Fibroblast of skin of left quadriceps (primary cell): Measurements from ENCODE around the gene RPL22L1.
"Not testable (repeated sequence)": the region's sequence is repeated elsewhere in the genome, so short reads cannot be mapped to it uniquely, and the experiment has no call there.

Experiments used
- DNase-seq, 2 experiments: peaks; one replicate each; pipeline ENCODE4 v3.0.0-alpha.2; 2013; ENCODE audit warnings: low read depth in 2 of 2

The RPL22L1 gene

DNA sequence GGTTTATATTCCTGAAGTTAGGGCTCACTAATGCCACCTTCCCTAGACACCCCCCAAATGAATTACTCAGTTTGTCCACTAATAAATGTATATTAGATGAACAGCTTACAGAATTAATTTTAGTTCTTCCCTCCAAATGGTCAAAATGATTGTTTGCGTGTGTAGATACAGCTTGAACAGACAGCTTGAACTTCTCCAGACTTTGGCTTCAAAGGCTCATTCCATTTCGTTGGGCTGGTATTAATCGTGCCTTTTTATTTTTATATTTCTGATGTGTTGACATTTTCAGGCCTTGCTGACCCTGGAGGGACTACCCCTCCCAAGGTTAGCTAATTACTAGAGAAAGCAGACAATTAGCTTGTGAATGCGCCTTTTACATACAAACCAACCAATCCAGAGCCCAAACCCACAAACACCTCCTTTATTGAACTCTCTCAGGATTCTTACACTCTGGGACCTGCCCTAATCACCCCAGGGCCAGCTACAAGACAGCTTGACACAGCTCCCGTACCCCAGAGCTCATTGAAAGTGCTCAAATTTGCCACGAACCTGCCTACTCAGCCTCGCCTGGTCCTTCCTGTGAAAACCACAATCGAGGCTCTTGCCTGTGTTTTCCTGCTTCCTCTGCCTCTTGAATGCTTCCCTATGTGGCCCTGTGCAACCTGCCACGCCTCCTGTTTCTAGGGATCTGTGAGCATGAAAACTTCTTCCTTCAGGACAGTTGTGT lies 40.3 kb downstream of the RPL22L1 start:
- no peak for DNase-seq

DNA sequence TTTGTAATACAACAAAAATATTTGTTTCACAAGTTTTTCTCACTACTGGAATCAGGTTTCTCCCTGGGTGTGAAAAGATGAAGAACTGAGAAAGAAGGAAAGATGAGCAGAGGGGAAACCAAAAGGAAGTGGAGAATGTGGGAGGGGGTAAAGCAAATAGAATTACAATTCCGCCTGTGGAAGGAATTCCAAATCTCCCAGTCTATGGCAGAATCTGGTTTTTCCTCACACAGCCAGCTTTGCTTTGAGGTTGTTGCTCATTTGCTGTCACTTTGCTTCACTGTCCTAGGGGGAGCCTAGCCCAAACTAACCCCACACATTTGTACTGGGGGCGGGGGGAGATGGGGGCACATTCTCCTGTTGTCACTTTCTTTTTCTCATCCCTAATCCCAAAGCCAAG lies 43.9 kb downstream of the RPL22L1 start:
- no peak for DNase-seq

- not testable (repeated sequence) for DNase-seq
These were observed 46.4 kb downstream of the RPL22L1 start for GRCh38 chr3:170823562-170823961.

- not testable (repeated sequence) for DNase-seq
These were observed 51.7 kb downstream of the RPL22L1 start for GRCh38 chr3:170818325-170818724.

GRCh38 chr3:170817471-170817870 lies 52.5 kb downstream of the RPL22L1 start:
- not testable (repeated sequence) for DNase-seq

DNA sequence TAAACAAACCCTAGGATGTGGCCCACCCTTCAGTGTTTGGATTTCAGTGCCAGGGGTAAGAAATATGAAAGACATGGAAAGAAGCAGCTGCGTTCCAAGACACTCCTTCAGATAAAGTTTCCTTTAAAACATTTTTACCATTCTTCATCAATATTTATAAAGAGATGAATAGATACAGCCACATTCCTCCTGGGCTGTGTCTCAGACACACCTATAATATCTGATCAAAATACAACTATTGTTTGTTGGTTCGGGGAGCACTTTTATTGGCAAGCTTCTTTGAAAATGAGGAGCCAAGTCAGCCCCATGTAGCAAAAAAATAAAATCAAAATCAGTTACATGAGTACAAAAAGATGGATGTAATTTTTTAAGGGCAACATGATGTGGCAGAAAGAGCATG lies 53.2 kb downstream of the RPL22L1 start:
- no peak for DNase-seq

DNA sequence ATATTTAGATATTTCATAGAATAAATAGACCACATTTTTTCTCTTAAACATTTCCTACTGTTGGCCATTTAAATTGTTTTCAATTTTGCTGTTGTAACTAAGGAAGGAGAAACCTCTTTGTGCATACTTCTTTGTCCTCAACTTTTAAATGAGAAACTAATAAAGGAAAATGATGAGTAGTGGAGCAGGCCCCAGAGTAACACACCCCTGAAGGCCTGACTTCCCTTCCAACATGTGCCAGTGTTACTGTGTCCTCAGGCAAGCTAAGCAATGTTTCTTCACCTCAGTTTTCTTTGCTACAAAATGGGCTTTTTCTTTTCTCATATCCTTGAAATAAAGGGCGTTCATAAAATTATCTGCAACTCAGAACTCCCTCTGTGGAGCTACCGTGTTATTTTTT lies 53.7 kb downstream of the RPL22L1 start:
- no peak for DNase-seq

DNA sequence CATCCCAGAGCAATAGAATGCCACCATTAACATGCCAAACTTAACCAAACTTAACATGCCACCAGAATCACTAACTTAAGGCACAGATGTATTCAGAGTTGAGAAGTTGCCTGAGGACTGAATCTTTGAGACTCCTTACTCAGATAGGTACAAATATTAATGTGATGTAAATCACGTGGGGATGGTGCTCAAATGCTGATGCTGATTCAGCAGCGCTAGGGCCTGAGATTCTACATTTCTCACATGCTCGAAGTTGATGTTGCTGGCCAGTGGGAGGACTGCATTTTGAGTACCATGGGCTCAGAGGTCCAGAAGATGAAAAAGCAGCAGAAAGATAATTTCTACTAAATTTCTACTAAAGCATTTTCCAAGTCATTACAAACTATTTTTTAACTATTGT lies 54.1 kb downstream of the RPL22L1 start:
- DNase-seq = no peak

DNA sequence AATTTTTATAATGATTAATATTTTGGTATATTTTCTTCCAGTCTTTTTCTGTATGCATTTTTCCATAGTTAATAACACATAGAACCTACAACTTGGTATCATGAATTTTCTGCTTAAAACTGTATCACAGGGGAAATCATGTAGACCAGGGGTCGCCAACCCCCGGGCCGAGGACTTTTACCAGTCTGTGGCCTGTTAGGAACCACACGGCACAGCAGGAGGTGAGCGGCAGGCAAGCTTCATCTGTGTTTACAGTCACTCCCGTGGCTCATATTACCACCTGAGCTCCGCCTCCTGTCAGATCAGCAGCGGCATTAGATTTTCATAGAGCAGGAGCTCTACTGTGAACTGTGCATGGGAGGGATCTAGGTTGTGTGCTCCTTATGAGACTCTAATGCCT lies 54.7 kb downstream of the RPL22L1 start:
- no peak for DNase-seq
